HG03135 (cell line): ENCODE results near the gene POLR1A.
"Not testable (repeated sequence)": the region's sequence is repeated elsewhere in the genome, so short reads cannot be mapped to it uniquely, and the experiment has no call there.

ENCODE experiments used
- ATAC-seq: cut with Tn5 transposase; IDR thresholded peaks from one replicate; pipeline ENCODE4 v1.9.1; 2021; ENCODE audit warnings: mild to moderate bottlenecking, moderate library complexity; ENCODE audit not compliant: unreplicated experiment

POLR1A gene

DNA sequence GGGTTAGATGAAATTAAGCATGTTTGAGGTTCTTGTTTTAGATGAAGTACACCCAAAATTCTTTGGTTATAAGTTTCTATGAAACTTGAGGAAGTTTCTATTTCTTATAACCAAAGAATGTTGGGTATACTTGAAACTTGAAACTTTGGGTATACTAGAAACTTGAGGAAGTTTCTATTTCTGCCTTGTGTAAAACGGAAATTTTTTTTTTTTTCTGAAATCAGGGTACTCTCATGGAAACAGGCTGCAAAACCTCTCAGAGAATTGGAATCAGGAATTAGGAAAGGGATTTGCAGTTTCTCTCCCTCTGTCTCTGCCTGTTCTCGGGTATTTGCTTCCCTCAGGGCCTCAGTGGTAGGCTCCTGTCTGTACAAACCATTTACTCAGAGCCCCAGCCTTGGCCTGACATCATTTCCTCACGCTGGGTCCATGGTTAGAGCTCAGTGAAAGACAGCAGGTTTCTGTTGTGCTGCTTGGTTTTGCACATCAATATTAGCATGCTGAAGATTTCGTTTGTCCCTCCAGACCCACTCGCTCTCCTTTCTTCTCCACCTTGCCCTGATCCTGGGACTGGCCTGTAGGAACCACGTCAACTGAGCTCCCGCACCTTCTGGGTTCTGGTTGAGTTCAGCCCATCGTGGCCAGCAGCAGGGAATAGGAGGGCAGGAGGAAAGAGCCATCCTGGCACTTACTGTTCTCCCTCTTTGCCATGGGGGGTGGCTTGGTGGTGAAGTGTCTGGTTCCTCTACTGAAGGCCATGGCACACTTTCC is 106.4 kb downstream of the POLR1A start:
- peak; percentile 76 for ATAC-seq

- no peak for ATAC-seq
Observed at GRCh38 chr2:85998071-85998991, 107.4 kb downstream of the POLR1A start.

- no peak for ATAC-seq
Observed at GRCh38 chr2:85997017-85997970, 108.4 kb downstream of the POLR1A start.

DNA sequence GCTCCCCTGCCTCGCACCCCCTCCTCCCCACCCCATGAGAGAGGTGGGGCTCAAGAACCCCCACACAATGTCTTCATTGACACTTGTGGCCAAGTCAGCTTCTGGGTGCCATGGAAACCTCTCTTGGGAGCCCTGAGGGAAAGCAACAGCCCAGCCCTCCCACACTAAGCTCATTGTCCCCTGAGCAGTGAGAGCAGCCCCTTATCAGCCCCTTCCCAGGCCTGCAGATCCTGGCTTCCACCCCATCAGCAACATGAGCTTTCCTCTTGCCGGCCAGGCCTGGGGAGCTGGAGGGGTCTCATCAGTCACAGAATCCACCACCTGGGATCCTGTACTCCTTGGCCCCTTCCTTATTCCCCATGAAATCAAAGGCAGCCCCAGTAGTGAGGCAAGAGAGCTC is 109.1 kb downstream of the POLR1A start:
- no peak for ATAC-seq

- ATAC-seq = no peak
Observed at GRCh38 chr2:85995648-85996529, 109.8 kb downstream of the POLR1A start.

DNA sequence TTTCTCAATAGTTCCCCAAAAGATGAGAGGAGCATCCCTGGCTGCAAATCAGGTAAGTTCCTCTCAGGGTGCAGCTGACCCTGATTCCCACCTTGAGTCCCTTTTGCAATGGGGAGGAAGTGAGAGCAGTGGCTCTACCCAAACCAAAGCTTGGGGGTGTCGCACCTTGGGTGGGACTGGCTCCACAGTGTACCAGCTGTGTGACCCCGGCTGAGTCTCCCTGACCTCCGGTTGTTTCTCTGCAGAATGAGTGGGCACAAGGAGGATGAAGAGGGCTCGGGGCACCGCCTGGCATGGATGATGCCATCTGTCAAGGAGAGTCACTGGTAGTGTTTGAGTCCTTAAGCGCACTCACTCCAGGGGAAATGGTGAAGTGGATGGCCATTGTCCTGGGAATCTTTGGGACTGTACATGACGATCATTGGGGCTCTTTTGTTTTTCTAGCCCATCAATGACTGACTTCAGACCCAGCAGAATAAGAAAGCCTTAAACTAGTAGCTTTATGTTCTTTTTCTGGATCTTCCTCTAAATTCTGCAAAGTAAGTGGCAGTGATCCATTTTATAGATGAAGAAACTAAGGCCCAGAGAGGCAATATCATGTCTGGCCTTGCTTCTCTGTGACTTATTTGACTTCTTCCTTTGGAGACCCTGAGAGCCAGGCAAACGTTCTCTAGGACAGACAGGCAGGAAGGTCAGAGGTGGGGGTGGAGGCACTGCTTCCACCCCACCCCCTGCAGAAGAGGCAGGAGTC is 110.6 kb downstream of the POLR1A start:
- ATAC-seq = no peak

- peak; percentile 23 for ATAC-seq
Observed at GRCh38 chr2:85994421-85994777, 111.3 kb downstream of the POLR1A start.

DNA sequence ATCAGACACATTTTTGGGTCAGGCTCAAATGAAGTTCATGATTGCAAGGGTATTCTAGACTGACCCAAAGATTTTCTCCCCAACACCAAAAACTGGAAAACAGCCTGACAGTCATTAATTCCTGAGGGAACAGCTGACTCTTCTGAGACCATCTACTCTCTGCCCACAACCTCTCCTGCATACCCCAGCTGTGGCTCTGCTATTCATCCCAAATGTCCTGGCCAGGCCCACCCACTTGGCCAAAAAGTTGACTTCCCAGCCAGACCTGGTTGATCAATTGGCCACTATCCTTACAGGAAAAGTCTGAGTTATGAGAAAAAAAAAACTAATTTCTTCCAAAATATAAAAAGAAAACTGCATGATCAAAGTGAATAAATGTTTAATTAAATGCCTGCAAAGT is 113.1 kb downstream of the POLR1A start:
- ATAC-seq = no peak

- not testable (repeated sequence) for ATAC-seq
Observed at GRCh38 chr2:85992053-85992452, 113.6 kb downstream of the POLR1A start.

DNA sequence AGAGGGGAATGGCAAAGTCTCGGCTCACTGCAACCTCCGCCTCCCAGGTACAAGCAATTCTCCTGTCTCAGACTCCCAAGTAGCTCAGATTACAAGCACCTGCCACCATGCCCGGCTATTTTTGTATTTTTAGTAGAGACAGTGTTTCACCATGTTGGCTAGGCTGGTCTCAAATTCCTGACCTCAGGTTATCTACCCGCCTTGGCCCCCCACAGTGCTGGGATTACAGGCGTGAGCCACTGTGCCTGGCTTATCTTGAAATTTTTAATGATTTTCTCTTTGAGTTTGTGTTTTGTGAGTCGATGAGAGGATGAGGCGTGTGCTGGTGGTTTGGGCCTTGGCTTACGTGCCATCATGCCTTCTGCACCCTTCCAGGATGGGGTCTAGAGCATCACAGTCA is 115.6 kb downstream of the POLR1A start:
- ATAC-seq = no peak

DNA sequence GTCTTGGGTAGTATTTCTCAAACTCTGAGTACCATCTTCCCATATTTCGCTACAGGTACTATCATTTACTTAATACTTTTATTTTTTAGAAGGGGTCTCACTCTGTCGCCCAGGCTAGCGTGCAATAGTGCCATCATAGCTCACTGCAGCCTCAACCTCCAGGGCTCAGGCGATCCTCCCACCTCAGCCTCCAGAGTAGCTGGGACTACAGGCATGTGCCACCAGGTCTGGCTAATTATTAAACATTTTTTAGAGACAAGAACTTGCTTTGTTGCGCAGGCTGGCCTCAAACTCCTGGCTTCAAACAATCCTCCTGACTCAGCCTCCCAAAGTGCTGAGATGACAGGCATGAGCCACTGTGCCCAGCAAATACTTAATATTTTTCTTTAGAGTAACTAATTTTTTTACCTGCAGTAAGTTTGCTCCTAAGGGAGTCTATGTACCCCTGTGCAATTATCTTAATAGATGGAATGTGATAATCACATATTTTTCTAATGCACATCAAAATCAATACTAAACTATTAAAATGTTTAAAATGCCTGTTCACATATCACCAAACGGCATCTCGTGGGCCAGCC is 116.3 kb downstream of the POLR1A start:
- ATAC-seq = no peak

DNA sequence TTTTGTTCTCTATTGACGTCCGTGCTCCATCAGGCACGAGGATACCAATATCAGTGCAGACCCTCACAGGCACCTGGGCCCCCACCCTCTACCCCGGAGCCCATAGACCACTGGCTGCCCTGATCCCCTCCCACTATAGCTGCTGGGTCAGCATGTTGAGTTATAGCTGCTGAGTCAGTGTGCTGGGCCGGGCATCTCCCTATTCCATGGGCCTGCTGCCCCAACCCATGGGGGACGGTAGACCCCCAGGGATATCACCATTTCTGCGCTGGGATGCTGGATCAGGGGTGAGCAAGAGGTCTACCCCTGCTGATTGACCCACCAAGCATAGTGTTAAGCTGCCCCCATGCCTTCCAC is 116.8 kb downstream of the POLR1A start:
- no peak for ATAC-seq

DNA sequence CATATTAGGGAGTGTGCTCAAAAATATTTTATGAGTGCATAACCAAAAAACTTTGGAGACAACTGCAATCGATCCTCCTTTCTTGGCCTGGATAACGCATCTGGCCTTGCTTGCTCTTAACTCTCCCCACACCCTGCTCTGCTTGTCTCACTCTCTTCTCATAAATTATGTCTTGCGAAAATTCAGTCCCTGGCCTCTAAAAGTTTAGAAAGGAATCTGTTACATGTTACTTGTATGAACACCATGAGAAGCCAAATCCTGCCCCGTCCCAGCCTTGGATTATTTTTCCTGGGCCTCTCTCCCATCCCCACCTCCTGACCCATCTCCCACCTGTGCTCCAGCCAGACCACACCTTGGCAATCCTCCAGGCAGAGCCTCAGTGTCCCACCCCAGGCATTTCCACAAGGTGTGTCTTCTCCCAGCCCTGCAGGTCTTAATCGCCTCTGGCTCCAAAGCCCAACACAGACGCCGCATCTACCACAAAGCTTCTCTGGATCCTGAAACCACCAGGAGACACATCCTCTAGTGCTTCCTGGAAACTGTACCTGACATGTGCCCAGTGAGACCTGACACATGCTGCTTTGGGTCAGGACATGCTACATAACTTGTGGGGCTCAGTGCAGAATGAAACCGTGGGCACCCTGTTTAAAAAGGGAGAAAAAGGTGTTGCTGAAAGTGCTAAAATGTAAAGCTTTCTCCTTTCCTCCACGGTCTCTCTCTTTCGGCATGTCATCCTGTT is 117.3 kb downstream of the POLR1A start:
- no peak for ATAC-seq

DNA sequence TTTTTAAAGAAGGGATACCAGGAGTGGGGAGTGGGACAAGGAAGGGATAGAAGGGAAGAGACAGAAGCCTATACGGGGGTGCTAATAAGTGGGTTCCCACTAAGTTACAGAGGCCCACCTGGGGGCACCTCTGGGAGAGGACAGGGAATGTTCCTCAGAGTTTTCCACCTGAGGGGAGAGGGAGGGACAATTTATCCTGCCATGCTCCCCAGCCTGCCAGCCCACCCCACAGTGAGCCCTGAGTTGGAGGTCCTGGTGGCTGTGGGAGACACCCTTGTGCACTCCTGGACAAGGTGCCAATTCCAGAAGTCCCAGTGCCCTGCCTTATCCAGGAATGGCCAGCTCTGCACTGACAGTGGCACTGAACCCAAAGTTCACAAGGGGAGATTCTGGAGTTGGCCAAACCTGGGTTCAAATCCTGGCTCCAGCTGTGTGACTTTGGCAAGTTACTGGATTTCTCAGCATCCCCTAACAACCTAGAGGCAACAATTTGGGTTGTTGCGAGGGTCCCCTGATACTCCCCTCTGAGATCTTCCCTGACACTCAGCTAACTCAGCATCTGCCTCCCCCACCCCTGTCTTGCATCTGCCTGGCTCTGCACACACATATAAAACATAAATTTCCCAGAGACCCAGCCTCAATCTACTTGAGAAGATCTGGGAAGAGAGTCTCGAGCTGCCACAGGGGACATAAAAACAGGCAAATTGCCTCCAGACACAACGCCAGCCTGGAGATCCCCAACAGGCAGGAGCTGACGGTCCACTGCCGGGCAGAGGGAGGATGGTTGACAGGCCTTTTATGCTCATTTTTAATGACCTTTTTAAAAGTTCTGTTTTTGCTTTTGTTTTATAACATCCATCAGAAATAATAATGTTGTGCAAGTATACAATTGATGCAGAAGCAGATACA is 118.2 kb downstream of the POLR1A start:
- no peak for ATAC-seq

GRCh38 chr2:85986121-85986520 is 119.6 kb downstream of the POLR1A start:
- no peak for ATAC-seq

- no peak for ATAC-seq
Observed at GRCh38 chr2:85984788-85985187, 120.9 kb downstream of the POLR1A start.

DNA sequence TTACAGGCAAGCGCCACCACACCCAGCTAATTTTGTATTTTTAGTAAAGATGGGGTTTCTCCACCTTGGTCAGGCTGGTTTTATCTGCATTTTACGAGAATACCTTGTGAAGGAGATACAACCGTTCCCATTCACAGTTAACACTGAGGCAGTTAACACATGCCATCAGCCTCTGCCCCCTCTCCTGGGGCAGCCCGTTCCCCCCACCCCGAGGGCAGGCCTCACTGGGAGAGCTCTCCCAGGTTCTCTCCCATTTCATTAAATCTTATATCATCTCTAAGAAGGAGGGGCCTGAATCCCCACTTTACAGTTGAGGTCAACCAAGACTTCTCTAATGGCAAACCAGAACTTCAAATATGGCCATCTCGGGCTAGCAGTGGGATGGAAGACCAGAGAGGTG is 121.9 kb downstream of the POLR1A start:
- ATAC-seq = no peak
